Stimulated activated CD8-positive, alpha-beta memory T cell treated with anti-CD3 and anti-CD28 coated beads, Interleukin-15, amount 100 ng/mL, for 24 hours (primary cell): ENCODE results near the gene DPH3.

Experiments
- DNase-seq: peaks from one replicate; pipeline ENCODE4 v3.0.0-alpha.2; 2020; ENCODE audit warnings: low read depth

DPH3 gene

DNA sequence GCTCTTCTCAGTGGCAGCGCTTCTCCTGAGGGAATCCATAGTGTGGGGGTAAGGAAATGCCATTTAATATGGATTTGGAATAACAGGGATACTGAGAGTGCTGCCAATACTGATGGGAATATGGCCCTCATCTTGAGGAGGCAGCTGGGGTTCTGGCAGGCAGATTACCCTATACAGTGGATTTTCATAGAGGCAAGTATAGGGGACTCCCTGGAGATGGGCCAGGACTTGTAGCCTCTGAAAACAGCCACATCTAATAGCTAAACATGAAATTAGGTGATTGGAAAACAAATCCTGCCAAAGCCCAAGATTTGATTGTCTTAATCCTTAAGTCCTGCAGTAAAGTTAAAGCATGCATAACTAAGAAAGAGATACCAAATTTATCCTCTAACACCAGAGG is 30.9 kb downstream of the DPH3 start:
- DNase-seq: no peak

DNA sequence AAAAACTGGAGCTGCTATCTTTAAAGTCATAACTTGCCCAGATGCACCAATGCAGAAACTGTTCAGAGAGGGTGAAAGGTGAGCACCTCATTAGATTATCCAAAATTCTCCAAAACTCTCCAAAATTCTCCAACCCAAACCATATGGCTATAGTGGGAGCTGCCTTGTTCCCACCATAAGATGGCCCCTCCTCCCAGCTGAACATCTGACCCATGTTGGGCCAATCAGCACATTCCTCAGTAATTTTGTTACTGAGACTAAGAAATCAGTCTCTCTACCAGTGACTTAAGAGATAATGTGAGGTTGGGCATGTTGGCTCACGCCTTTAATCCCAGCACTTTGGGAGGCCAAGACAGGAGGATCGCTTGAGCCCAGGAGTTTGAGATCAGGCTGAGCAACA is 32.8 kb downstream of the DPH3 start:
- no peak for DNase-seq

DNA sequence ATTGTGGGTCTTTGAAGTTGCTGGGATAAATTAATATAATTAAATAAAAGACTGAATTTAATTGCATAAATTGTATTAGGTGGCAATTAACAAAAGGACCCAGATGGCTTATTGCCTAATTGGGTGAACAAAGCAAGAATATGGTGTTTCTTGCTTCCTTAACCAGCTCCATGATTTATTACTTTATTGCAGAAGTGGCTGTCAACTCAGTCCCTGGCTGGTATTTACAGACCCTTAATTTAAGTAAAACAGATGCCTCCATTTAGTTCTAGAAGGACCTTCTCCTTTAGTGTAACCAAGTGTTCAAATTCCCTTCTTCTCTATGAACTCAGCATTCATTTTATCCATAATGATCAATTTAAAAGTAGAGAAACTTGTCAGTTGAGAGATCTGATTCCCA is 35.1 kb downstream of the DPH3 start:
- DNase-seq: no peak

DNA sequence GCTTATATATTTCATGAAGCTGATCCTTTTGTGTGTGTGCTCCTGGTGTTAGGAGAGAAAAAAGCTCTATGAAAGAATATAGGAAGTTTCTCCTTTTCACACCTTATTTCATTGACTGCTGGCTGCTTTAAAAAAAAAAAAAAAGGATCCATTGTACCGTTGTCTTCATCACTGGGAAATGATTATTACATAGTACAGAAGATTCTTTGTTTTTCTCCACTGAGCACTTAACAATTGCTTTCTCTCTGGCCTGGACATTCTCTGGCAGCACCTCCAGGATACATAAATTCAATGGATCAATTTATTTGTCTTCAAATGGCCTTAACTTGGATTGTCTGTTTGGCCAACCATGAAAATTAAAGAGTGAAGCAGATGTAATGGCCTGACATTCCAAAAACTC is 37.2 kb downstream of the DPH3 start:
- no peak for DNase-seq

DNA sequence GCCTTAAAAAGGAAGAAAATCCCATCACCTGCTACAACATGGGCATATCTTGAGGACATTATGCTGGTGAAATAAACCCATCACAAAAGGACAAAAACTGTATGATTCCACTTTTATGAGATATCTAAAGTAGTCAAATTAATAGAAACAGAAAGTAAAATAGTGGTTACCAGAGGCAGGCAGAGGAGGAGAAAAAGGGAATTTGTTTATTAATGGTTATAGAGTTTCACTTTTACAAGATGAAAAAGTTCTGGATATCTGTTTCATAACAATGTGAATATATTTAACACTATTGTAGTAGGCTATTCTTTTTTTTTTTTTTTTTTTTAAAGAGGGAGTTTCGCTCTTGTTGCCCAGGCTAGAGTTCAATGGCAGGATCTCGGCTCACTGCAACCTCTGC is 40.4 kb downstream of the DPH3 start:
- DNase-seq: no peak

DNA sequence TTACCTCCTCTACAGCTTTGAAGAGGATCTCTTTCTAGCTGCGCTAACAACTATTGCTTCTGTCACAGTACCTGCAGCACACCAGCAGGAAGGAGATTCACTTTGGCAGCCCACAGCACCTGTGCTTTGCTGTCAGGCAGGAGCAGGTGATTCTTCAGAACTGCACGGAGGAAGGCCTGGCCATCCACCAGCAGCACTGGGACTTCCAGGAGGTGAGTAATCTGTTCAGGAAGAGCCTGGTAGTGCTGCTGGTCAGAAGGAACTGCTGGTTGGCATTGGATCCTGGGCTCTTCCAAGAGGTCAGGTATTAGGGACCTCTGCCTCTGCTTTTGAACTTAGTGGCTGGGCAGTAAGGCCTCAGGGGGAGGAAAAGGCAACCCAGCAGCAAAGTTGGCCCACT is 42.2 kb downstream of the DPH3 start:
- no peak for DNase-seq

DNA sequence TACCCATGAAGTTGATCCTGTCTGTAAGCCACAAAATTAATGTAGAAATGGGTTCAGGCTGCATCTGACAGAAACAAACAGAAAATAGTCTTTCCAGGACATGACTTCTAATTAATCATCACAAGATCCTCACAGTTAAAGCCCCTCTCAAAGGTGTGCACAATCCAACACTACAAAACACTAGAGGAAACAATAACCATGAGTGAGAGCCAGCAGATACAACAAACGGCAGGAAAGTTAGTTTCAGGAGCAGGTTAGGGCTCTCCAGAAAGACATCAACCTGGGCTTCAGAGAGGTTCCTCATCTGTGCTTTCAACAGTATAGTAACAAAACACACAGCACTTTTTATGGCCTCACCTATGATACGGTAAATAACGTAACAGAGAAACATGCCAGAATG is 42.8 kb downstream of the DPH3 start:
- no peak for DNase-seq

DNA sequence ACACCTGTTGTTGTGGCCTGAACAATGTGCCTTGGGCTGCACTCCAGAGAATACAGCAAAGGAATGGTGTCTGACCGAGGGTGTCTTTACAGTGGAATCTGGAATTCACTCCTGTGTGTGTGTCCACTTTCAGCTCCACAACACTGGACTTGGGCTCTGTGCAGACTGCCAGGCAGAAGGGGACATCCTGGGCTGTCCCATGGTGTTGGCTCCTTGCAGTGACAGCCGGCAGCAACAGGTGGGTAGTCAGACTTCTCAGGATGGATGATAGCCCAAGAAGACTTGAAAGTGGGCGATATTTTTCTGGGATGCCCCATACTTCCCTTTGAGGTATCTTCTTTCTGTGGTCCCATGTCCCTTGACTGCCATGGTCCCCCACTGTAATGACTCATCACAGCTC is 45.0 kb downstream of the DPH3 start:
- no peak for DNase-seq

DNA sequence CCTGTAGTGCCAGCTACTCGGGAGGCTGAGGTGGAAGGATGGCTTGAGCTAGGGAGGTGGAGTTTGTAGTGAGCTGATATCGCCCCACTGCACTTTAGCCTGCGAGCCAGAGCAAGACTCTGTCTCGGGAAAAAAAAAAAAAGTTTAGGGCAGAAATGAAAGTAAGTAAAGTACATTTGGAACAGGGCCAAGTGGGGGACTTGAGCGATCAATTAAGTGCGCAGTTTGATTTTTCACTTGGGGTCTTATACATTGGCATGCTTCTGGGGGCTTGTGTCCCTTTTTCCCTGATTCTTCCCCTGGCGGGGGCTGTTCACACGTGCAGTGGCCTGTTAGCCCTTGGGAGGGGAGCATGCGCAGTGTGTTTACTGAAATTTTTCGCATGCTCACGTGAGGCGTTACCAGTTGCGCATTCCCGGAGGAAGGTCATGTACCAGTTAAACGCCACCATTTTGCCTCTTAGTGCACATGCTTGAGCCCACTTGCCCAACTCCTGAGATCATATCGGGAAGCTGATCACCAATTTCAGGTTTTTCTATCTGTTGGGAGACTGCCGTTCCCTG is 48.3 kb downstream of the DPH3 start:
- no peak for DNase-seq

DNA sequence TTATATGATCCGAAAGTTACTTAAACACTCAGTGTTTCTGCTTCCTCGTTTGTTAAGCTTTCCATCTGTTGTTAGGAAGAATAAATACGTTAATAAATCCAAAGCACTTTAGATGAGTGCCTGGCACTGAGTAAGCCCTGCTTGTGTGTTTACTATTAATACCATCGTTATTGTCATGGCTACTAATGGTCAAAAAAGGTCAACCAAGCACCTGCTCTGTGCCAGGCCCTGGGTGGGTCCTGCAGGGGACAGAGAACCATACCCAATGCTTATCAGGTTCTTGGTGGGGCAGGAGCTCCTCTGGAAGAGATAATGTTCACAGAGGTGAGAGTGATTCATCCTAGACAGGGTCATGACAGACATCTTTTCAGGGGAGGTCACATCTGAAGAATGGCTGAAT is 50.4 kb downstream of the DPH3 start:
- no peak for DNase-seq

DNA sequence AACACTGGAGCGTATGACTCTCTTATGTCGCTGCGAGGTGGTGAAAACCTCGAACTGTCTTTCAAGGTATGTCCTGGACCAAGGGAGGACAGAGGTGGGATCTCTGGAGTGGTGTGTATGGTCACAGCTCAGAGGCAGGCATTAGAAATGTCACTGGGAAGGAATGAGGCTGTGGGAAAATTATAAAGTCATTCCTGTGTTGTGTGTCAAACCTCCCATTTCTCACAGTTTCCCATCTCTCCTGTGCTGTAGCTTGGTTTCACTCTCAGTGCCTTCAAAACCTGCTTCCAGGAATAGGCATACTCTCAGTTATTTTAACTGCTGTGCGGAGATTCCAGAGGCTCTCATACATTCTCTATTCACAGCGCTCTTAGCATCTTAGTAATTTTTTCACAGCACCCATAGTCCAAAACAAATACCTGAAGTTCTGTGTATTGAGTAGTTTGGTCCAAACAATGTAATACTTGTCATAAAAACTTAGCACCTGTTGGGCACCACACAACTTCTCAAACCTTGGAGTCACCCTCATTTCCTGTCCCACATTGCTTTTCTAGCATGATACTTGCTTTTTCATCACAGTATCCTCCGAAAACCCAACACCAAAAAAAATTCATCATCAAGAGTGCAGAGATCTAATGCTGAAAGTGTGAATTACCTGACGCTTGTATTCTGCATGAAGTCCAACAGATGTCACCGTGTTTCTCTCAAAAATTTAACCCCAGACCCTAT is 53.4 kb downstream of the DPH3 start:
- DNase-seq: no peak
